HG02870 (cell line): ENCODE measurements around the gene TFR2.

Source experiments
- ATAC-seq: cut with Tn5 transposase; IDR thresholded peaks from one replicate; pipeline ENCODE4 v1.9.1; 2021; ENCODE audit warnings: mild to moderate bottlenecking, moderate library complexity; ENCODE audit not compliant: unreplicated experiment

The TFR2 gene

DNA sequence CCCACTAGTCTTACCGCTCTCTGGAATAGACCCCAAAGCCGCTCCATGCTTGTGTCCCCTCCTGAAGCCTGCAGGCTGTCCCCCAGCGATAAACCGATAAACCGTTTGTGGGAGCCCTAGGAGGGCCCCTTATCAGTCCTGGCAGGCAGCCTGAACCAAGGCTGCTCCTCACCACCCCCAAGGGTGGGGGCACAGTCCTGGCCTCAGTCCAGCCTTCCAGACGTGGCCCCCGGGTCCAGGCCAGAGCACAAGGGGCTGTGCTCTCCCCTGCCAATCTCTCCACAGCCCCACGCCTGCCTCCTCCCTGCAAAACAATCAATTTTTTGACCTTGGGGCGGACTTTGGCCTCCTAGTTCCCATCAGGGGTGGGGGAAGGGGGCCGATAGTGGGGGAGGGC, at the start of gene TFR2:
Gene TFR2 (minus strand): TSS at position 90 of the 397 bp plus-strand sequence. CDS start 43 bp downstream, at position 47.
- no peak for ATAC-seq

DNA sequence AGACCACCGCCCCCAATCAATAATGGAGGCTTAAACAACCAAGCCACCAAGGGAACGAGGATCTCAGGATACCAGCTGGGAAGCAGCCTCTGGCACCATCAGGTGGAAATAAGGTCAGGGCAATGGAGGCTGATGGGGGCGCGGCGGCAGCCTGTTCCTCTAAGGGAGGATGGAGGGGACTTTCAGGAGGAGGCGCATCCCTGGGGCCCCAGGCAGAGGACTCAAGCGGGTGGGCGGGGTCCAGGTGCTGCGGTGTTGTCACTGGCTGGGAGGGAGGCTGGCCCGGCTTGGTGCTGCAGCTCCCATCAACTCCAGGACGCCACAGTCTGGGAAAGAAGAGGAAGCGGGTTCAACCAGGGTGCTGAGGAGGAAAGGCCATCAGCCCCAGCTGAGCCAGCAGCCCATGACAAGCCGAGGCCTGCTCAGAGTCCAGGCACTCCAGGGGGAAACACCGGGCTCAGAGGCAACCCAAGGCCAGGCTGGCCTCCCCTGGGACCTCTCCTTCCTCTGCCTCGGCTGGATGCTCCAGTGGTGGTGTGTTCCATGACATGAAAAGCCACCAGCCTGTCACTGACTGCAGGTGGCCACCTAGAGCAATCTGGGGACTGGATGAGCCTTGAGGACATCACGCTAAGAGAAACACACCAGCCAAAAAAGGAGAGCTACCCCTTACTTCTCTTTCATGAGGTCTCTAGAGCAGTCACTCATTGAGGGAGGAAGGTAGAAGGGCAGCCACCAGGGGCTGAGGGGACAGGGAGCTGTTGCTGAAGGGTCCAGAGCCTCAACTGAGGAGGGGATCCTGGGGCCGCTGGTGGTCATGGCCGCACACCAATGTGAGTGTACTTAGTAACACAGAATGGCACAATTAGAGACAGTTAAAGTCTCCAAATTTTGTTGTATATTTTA, 48.1 kb upstream of the TFR2 start:
- no peak for ATAC-seq

- no peak for ATAC-seq
Observed at GRCh38 chr7:100688326-100688860, 47.0 kb upstream of the TFR2 start.

DNA sequence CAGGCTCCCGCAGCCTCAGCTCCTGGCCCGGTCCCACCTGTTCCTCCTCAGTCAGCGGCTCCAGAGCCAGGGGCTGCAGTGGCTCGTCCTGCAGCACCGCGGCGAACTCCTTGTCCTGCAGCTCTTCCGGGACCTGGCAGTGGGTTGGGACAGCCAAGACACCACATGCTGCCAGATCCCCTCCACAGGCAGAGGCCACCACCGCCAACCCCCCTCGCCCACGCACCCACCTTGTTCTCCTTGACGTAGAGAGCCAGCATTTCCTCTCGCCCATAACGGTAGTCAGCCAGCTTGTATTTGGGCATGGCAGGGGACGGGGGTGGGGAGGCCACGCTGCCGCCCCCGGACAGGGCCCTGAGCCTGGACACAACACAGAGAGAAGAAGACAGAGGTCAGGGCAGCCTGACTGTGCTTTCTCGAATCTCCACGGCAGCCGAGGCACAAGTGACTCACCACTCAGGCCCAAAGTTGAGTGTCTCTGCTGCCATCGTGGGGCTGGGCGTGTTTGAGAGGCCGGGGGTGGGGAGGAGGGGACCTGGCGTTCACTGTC, 46.5 kb upstream of the TFR2 start:
- no peak for ATAC-seq

- ATAC-seq = no peak
Observed at GRCh38 chr7:100687261-100687660, 45.9 kb upstream of the TFR2 start.

- no peak for ATAC-seq
Observed at GRCh38 chr7:100686822-100687211, 45.5 kb upstream of the TFR2 start.

DNA sequence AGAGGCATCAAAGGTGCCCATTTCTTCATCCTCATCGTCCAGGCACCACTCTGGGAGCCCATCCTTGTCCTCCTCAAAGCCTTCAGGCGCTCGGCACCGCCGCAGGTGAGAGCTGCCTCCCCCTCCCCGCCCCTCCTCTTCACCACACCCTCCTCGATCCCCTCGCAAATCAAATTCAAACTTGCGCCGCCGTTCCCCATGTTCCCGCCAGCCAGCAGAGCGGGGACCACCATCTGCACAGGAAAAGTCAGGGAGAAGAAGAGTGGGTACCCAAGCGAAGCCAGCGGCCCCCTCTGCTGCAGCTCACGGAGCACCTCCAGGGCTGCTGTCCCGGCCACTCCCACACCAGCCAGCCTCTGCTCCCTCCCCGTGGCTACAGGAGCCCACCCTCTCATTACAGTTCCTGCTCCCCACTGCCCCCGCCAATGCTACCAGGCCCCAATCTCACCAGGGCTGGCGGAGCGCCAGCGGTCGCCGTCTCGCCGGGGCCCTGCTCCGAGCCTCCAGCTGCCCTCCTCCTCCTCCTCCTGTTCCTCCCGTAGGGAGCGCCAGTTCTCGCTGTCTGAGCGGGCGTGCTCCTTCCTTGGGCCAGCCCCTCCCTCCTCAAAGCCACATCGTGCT, 45.0 kb upstream of the TFR2 start:
- ATAC-seq = no peak

DNA sequence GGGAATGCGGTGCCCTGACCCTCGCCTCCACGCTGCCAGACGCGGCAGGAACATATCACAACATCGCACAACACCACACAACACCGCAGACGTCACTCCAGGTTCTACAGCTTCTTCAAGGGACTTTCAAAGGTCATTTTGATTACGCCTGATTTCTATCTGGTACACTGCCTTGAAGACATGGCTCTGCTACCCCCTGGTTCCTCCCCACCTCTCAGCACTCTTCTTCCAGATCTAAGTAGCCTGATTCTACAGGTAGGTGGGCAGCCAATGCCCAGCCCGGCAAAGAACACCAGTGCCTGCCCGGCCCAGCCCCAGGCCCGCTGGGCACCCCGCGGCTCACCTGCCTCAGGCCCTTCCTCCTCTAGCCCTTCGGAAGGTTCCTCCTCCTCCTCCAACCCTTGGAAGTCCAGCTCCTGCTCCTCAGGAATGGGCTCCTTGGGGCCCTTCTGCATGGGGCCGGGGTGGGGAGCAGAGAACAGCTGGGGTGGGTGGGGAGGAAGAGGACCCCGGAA, 44.3 kb upstream of the TFR2 start:
- no peak for ATAC-seq

DNA sequence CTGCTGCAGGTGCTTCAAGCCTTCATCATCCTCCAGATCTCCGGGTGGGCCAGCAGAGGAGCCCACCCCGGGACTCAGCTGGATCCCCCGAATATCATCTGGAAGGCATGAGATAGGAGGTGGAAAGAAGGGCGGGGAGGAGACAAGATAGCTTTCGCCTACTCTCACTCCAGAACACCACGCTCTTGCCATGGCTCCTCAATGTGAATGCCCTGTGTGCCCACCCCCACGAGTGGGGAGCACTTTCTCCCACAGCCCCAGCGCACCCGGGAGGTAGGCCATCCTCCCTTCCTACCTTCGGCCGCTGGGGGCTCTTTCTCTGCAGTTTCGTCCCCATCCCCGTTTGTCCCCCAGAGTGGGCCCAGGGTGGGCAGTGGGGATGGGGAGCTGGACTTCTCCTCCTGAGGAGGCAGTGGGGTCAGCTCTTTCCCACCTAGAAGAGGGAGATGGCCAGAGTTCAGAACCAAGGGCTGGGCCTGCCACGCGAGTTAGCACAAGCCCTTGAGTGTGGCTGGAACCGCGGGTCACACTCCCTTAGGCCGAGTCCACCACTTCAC, 43.8 kb upstream of the TFR2 start:
- ATAC-seq = no peak

GRCh38 chr7:100684534-100685042, 43.2 kb upstream of the TFR2 start:
- no peak for ATAC-seq

DNA sequence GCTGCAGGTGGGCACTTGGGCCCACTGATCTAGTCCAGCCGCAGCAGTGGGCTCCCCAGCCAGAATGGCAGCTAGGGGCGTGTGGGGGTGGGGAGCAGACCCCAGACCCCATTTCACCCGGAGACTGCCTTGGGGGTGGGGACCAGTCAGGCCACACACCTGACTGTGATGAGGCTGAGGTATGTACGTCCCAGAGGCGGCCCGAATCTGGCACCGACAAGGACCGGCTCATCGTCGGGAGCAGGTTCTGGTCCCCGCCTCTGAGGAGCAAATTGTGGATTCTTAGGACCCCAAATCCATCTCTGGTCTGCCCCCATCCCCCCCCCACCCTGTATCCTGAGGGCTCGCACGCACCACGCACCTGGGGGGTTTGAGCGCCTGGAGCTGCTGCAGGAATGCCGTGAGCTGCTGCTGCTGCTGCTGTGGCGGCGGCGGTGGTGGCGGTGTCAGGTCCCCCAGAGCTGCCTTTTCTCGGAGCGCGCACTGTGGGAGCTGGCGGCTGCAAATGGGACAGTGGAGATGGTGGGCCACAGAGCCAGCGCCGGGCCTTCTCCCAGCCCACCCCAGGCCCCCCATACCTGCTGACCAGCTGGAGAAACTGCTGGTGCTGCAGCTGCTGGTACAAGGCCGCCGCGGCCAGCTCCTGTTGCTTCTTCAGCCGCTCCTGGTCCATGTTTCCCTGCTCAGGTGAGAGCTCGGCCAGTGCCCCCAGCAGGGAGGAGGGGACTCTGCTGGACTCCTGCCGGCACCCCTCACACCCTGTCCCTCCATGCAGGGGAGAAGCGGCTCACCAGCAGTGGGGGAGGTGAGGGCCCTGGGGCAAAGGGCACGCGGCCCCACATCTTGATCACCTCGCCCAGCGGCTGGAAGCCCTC, 42.5 kb upstream of the TFR2 start:
- ATAC-seq = no peak

DNA sequence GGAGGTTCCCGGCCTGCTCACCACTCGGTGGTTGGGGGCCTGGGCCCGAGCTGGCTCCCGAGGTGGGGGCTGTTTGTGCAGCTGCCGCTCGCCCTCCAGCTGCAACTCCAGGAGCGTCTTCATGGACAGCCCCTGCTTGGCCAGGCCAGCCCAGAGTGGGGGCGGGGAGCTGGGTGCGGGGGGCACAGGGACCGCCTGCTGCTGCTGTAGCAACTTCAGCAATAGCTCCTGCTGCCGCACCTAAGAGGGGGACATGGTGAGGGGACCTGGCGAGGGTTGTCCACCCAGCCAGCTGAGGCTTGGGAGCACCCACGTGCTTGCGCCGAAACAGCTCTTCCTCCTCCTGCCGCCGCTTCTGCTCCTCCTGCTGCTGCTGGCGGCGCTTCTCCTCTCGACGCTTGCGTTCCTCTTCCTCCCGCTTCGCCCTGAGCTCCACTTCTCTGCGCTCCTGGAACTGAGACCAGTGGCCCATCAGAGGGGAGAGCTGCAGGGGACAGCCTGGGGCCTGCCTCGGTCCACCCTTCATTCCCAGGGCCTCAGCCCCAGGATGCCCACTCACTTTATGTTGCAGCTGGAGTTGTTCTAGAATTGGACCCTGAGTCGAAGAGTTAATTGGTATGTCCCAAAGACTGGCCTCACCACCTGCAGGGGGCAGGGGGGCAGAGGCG, 41.8 kb upstream of the TFR2 start:
- ATAC-seq = no peak

- no peak for ATAC-seq
Observed at GRCh38 chr7:100682228-100682741, 40.9 kb upstream of the TFR2 start.

- ATAC-seq = no peak
Observed at GRCh38 chr7:100681491-100682227, 40.3 kb upstream of the TFR2 start.

DNA sequence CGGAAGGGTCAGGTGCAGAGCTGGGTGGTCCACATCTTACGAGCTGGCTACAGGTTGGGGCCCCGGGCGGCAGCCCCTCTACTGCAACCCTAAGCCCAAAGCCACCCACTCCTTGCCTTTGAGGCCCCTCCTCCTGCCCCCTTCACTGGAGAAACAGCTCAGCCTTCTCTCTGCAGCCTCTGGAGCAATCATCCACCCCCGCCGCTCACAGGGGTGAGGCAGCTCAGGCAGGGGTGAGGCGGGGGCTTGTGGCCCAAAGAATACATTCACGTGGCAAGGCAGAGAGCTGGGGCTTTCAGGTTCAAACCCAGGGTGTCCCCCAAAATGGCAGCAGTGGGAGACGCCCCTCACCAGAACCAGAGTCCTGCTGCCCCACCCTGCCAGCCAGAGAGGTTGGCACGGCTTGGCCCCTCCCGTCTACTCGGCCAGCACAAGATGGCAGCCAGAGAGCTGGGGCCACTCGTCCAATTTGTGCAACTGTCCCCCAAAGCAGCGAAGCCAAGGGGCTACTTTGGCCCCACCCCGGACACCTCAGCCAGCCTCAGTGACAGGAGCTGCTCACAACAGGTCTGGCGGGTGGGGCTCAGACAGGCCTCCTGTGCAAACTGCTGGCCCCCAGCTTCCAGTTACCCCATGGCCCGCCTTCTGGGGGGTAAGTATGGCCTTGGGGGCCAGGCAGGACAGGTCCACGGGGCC, 39.4 kb upstream of the TFR2 start:
- ATAC-seq = no peak

GRCh38 chr7:100679927-100680575, 38.7 kb upstream of the TFR2 start:
- ATAC-seq = no peak

- no peak for ATAC-seq
Observed at GRCh38 chr7:100679129-100679926, 38.0 kb upstream of the TFR2 start.
